MV-4-11 (cell line): ENCODE data around the gene DMBX1.
A peak's percentile ranks its signal among the peaks of the same experiment; 100 is the strongest.

ENCODE experiments used
- DNase-seq: peaks from one replicate; lab custom pipeline; 2025; lab: John Stamatoyannopoulos, UW

Gene DMBX1

DNA sequence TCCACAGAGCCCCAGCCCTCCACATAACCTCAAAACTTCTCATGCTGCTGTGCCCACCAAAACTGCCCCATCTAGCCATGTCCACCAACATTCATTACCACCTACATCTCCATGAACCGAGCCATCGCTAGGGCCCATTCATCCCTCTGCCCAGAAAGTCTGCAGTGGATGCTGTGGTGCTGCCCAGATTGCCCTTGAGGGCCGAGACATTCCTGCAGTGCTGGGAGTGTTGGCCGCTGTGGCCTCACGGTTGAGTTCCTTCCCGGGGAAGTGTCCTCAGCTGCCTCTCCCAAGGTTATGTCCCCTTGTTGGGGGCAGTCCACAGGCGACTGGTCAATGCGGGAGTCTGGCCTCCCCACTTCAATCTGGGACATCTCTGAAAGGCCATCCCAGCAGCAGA, 30.3 kb upstream of the DMBX1 start:
- no peak for DNase-seq

DNA sequence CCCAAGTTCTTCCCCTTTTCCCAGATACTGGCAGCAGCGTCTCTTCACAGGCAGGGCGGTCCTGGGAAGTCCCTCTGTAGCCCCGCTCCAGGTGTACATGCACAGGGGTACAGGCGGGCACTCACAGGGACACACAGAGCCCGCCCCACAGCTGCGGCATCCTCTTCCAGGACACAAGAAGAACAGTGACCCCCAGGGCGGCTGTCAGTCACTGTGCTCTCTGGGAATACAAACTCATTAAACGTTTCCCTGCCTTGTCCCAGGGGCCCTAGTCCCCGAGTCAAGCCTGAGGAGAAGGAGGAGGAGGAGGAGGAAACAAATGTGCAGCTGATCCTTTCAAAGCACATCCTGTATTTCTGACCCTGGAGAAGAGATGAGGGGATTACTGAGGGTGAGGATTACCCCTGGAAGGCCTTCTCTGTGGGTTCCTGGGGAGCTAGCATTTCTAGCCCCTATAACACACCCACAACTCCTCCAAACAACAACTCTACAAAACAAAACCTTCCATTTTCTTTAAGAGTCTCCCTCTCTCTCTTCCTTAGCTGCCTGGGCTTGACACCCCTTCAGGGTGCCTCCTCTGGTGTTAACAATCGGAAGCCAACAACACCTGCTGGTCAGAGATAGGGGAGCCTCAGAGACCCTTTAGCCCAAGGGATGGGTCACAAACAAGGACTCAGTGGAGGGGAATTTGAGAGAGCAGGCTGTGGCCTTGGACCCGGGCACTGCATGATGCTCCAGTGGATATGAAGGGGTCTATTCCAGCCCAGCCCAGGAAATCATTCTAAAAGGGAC, 28.4 kb upstream of the DMBX1 start:
- no peak for DNase-seq

DNA sequence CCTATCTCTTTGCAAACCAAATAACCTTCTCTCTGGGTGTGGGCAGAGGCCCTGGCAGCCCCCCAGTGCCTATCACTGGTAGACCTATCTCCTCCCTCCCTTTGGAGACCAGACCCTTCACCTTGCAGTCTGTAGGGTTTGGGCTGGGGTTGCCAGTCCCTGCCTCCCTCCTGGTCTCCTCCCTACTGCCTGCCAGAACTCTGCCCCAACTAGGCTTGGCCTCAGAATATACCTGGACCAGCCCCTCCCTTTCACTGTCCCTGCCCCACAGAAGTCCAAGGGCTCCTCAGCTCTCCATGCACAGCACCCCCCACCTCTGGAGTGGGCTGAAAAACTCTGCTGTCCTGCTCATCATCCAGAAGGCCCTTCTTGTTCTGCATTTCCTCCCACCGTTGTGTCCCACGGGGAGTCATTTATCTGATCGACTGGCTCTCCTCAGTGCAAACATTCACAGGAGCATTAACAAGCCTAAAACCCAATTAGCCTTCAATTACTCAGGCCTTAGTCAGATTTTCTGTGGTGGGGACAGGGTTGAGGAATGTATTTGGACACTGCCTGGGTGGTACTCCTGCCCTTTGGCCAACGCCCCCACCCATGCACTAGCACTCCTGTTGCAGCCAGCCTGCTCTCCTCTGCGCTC, 27.7 kb upstream of the DMBX1 start:
- DNase-seq = no peak

DNA sequence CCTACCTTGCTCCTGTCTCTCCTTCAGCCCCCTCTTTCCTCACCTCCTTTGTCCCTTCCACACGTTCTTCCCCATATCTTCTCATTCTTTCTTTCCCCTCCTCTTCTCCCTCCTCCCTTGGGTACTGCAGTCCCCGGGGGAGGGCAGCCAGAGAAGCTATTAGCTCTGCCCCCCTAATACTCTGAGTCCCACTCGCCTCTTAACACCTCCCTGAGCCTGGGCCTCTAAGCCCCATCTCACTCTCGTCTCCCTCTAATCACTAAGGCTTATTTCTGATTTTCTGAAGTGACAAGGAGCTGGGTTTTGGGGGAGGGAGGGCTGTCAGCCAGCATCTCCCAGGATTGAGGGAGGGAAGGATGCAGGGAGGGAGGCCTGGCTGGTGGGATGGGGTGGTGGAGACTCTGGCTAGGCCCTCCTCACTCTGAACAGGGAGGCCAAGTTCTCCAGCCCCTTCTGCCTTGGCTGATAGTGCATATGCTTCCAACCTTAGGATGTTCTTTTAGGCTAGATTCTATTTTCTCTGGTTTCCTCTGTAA, 25.6 kb upstream of the DMBX1 start:
- DNase-seq = no peak

DNA sequence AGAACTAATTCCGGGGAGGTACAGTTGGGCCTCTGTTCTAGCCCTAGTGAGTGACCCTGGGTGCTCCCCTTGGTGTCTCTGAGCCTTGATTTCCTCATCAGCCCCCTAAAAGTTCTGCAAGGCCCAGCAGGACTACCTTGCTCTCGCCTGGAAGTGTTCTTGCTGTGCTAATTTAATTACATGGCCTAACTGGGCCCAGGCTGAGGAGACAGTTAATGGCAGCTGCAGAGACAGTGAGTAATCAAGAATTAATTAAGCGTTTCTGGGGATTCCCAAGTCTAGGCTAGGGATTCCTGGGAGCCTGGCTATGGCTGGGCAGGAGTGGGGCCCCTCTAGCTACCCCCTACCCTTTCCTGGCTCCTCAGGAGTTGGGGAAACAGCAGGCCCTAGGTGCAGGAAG, 24.7 kb upstream of the DMBX1 start:
- no peak for DNase-seq

DNA sequence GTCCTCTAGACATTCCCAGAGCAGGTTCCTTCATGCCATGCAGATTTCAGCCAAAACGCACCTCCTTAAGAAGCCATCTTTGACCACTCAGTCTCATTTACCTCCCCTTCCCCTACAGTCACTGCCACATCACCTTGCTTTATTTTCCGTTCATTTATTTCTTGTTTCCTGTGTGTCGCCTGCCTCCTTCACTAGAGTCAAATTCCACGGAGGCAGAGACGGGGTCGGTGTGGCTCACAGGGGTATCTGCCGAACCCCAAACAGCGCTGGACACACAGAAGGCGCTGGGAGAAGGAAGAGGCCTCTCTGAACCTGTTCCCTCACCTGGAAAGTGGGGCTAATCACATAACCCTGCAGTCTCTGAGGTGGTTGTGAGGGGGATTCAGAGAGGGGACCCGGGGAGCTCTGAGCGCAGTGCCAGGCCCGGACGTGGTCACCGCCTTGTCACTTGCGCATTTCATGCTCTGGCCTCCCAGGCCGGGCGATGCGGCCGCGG, 23.6 kb upstream of the DMBX1 start:
- no peak for DNase-seq

DNA sequence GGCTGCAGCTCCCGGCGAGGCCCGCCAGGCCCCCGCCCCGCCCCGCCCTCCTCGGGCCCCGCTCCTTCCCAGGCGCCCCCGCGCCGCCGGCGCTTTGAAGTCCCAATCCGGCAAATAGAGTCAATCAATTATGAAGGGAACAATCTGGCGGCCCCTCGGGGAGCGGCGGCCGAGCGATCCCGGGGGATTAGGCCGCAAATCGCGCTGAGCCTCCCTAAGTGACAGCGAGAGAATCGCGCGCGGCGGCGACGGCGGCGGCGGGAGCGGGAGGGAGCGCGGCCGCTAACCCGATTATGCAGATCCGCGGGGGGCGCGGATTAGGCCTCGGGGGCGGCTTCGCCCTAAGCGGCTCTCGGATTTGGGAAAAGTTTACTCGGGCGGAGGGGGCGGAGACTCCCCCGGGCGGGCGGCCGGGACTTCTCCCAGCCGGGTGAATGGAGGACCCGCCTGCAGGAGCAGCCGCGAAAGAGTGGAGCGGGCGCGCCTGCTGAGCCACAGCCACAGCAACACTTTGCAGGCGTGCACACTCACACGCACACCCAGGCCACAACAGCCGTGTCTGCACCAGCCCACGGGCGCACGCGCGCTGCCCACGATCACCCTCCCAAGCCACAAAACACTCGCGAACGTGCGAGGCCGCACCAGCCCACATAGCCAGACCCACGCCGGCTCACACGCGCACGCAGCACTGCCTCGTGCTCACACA, 23.0 kb upstream of the DMBX1 start:
- DNase-seq = no peak

DNA sequence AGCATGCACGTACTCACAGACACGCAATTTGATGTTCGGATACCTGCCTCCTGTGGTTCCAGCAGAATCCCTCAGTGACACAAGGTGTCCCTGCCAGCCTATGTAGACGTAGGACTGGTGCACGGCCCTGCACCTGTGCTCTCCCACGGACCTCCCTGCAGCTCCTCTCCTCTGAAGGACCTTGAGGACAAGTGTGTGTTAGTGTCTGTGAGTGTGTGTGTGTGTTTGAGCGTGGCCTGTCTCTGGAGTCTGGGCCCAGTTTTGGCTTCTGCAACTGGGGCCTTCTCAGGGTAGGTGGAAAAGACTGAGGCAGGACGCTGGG, 22.5 kb upstream of the DMBX1 start:
- DNase-seq = no peak

DNA sequence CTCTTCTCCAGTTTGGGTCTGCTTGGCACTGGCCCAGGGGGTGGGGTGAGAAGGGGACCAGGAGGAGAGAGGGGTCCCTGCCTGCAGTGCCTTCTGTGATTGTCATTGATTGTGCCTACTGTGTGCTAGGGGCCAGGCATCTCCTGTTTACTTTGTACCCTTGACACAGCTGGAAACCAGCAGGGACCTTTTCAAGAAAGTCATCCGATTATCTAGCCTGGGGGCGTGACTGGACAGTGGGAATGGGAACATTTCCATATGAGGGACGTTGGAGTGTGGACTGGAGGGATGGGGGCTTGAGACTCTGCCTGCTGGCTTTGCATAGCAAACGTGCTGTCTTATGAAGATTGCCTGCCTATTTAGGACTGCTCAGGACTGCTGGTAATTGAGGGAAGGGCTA, 19.8 kb upstream of the DMBX1 start:
- no peak for DNase-seq

DNA sequence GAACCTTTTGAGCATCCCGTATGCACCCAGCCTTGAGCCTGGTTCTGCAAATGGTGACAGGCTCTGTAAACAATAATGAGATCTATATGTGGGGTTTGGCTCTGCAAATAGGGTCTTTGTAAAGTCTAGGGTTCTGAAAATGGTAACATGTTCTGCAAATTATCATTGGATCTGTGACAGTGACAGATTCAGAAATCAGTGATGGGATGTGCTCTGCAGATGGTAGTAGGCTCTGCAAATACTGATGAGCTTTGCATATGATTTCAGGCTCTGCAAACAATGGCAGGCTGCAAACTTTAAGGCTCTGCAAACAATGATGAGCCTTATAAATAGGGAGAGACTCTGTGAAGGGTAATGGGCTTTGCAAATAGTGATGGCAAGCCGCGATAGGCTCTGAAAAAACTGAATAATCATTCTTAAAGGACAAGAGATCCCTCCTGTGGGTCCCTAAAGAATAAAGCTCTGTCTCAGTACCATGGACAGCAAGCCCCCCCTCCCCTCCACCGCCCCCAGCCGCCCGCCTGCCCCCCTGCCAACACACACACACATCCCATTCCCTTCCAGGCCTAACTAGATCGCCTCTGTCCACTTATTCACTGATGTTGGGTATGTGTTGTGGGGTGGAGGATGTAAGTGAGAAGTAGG, 17.7 kb upstream of the DMBX1 start:
- DNase-seq = no peak

DNA sequence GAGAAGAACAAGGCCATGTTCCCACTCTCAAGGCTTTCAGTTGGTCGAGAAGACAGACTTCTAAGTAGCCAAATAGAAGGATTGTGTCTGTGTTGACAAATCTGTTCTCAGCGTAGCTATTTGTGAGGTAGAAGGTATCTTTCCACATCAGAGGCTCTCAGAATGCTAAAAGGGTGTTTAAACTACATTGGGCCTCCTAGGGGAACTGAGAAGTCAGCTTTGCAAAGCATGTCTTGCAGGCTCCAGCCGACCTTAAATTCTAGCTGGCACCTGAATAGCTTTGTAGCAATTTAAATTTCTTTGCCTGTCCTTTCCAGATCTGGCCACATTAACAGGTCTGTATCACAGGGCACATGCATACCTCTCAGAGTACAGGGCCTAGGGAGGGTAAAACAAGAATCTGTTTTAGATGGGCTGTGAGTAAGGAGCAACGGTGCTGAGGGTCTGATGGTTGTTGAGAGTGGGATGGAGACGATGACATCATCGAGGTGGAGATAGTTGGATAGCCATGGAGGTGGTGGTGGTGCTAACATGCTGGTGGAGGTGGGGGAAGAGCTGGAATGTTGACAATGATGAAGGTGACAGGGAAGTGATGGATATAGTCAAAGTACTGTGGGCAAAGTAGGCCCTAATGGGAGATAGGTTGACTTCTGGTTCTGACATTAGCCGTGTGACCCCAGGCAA, 17.0 kb upstream of the DMBX1 start:
- DNase-seq = no peak

DNA sequence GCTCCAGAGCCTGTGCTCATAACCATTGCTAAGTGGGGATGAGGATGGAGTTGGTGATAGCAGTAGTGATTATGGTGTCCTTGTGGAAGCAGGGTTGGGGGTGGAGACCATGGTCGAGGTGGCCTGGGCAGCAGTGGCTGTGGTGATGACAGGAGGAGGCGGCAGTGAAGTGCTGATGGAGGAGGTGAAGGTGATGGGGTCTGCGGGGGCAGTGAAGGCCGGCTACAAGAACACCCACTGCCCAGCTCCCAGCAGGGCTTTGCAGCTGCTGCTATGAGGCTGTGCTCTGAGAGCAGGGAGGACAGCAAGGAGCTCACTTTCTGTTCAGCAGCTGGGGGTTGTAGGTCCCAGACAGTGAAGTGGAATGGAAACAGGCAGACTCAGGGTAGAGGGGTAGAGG, 15.6 kb upstream of the DMBX1 start:
- DNase-seq = no peak

DNA sequence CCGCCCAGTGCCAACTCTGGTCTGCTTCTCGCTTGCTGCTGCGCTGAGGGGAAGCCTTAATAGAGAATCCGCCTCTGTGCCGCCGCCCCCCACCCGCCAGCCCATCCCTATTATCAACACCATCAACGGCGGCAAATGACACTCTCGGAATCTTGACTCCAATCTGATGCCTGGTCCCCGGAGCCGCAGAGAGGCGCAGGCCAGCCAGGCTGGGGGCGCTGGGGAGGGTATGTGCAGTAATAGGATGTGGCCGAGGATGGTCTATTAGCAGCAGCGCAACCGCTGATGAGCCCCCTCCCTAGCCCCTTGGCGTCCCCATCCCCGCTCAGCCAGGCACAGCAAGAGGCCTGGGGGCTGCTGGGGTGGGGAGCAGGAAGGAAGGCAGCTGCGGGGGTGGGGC, 15.1 kb upstream of the DMBX1 start:
- DNase-seq = no peak

DNA sequence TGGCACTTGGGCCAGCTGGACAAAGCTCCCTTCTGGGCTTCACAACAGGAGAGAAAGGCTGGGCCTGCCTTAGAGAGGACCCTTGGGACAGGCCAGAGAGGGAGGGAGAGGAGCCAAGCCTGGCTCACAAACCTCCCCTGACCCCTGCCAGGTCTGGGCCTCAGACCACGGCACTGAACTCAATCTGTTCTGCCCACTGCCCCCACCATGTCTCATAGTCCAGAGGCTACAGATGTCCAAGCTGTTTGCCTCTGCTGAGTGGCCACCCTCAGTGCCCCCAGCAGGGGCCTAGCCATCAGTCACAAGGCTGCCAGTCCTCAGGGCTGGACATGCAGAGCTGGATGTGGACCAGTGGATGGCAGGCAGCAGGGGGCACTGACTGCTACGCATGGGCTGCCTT, 13.0 kb upstream of the DMBX1 start:
- DNase-seq = no peak

DNA sequence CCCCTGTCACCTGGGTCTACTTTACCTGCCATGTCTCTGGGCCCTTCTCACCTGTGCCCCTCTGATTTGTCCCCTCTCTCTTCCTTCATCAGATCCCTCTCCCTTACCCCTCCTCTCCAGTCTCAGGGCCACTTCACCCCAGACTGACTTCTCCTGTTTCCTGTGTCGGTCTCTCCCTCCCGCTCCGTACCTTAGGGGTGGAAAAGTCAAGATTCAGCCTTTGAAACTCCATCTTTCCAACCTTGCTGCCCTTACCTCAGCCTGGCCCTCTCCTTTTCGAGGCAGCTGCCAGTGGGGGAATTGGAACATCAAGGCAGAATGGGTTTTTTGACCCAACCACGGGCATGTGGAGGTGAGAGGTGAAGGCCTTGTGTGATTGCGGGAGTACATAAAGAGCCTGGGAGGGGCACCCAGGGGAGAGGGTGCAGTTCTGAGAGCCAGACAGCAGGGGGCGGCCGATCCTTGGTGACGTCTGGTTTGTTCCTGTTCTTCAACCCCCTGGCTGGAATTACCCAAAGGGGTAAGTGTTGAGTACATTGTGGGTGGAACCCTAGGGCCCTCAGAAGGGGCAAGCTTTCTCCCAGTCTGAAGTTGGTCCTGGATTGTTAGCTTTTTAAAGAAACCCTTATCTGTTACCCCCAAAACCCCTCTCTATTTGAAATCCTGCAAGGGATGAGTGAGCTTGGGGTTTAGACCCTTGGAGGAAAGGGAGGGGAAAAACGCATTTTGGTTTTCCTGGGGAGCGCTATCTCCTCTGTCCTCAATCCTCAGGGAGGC, 12.3 kb upstream of the DMBX1 start:
- peak; percentile 76 for DNase-seq

DNA sequence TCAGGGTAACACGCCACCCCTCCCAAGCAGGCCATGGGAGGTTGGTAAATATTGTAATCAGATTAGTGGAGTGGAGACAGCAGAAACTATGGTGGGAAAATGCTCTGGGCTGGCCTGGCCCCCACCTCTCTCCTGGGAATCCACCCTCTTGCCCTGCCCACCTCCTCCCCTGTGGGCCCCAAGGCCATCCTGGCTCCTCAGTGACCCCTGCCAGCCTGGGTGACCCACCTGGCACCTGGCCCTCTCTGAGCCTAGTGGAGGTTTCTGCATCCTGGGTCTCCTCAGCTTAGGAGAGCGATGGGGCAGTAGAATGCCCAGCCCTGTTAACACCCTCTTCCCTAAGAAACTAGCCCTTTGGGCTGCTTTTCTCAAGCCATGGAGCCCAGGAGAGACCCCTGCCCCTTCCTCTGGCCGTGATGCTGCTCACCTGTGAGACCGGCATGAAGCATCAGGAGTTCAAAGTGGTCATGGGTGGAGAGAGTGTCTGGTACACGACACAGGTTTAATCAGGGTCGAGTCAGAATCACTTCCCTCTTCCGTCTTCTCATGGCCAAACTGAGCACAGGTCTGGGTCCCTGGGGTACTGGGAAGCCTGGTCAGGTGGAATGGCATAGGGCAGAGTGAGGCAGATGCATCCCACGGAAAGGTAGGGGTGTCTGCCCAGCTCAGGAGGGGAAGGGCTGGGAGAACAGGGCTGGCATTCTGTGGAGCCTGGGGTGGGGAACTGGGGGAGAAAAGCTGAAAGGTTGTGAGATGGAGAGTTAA, 10.7 kb upstream of the DMBX1 start:
- DNase-seq = no peak

DNA sequence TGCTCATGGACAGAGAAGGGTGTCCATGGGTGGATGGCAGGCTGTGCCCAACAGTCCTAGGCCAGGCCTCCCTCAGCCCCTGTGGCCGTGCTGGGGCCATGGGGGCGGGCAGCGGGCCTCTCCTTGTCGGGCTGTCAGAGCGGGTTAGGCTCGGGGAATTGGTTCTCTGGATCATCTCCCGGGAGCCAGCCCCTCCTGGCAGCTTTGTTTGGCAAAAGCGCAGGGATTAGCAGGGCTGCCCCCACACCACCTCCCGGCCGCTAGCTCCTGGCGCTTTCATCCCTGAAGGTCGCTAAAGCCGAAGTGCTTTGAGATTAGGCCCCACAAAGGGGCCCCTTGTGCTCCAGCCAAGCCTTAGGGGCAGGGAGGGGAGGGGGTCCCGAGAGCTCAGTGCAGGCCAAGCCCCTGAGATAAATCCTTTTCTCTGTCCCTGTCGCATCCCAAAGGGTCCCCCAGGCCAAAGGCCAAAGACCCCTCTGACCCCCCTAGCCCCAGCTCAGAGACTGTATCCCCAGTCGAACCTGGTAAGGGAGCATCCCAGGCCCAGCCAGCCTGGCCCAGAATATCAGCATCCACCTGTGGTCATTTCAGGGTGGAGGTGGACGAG, 9.8 kb upstream of the DMBX1 start:
- no peak for DNase-seq

DNA sequence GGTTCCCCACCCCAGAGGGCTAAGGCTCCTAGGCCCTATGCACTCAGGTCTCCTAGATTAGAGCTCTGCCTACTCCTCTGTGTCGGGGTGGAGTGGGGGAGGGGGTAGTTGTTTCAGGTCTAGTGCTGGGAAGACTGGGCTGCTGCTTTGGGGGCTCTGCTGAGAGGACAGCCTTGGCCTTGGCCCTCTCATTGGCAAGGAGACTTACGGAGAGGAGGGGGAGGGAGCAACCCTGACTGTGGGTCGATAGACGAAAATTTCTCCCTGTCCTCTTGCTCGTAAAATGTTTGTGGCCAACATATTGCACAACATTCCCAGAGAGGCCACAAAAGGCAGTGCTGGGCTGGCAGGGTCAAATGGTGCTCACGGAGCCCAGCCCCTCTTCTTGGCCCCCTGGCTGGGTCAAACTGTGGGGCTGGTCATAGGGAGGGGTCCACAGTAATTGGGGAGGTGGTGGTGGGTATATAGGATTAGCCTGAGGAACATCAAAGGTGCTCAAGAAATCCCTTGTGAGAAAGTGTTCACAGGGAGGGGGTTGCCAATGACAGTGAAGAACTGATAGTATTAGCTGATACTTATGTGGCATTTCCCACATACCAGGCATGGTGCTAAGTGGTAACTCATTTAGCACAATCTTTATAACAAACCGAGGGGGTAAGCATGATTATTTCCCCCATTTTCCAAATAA, 8.5 kb upstream of the DMBX1 start:
- DNase-seq = peak; percentile 59

DNA sequence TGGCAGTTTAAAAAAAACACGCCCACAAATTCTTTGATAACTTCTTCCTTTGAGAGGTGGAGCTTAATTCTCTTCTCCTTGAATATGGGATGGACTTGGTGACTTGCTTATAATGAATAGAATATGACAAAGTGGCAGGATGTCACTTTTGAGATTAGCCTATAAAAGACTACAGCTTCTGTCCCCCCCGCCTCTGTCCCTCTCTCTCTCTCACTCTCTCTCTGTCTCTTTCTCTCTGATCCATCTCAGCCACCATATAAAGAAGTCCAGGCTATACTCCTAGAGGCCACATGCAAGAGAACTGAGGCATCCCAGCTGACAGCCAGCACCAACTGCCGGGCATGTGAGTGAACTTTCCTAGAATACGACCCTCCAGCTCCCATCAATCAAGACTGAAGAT, 7.7 kb upstream of the DMBX1 start:
- DNase-seq = peak; percentile 10
